Astrocyte (in vitro differentiated cells and primary cell): ENCODE data around the gene SYDE2. TPM values are rescaled to one million over a fixed set of nuclear protein-coding genes. Genes with fewer than 3 reads are reported as not detected.
"Not testable (repeated sequence)": the region's sequence is repeated elsewhere in the genome, so short reads cannot be mapped to it uniquely, and the experiment has no call there.

ENCODE experiments used
- DNase-seq: peaks from one replicate; pipeline ENCODE4 v3.0.0-alpha.2; 2010; ENCODE audit warnings: low read depth
- FAIRE-seq: peaks from 2 replicates; lab custom pipeline; 2011; peaks lifted over from hg19 to GRCh38; lab: Jason Lieb, UNC
- H2AFZ ChIP-seq: 2 replicates; pipeline ENCODE4 v1.6.0; 2012; ENCODE audit warnings: low read depth, low read length, inconsistent platforms
- H3K27ac ChIP-seq: 2 replicates; pipeline ENCODE4 v1.5.1; 2011; ENCODE audit warnings: low read depth, low read length, inconsistent platforms
- H3K27me3 ChIP-seq: 2 replicates; pipeline ENCODE4 v1.6.0; 2011; ENCODE audit warnings: low read length, inconsistent platforms; ENCODE audit not compliant: insufficient read depth
- H3K36me3 ChIP-seq: 2 replicates; pipeline ENCODE4 v1.5.1; 2011; ENCODE audit warnings: low read length, inconsistent platforms; ENCODE audit not compliant: insufficient read depth
- H3K4me1 ChIP-seq: 2 replicates; pipeline ENCODE4 v1.5.1; 2011; ENCODE audit warnings: low read length, inconsistent platforms; ENCODE audit not compliant: insufficient read depth
- H3K4me2 ChIP-seq: 2 replicates; pipeline ENCODE4 v1.6.0; 2012; ENCODE audit warnings: low read length, inconsistent platforms
- H3K4me3 ChIP-seq: 2 replicates; pipeline ENCODE4 v1.5.1; 2011; ENCODE audit warnings: low read depth, mild to moderate bottlenecking, low read length, inconsistent platforms; ENCODE audit not compliant: insufficient read depth
- H3K79me2 ChIP-seq: 2 replicates; pipeline ENCODE4 v1.6.0; 2012; ENCODE audit warnings: mild to moderate bottlenecking, low read length, inconsistent platforms; ENCODE audit not compliant: insufficient read depth
- H3K9ac ChIP-seq: 2 replicates; pipeline ENCODE4 v1.6.0; 2012; ENCODE audit warnings: mild to moderate bottlenecking, low read length, inconsistent platforms
- H3K9me3 ChIP-seq: 2 replicates; pipeline ENCODE4 v1.5.1; 2012; ENCODE audit warnings: low read depth, mild to moderate bottlenecking, low read length, inconsistent platforms; ENCODE audit not compliant: insufficient read depth
- H4K20me1 ChIP-seq: 2 replicates; pipeline ENCODE4 v1.6.0; 2012; ENCODE audit warnings: low read length, inconsistent platforms; ENCODE audit not compliant: insufficient read depth
- H3K27ac Mint-ChIP-seq: one replicate; pipeline ENCODE4 v1.8.0; 2021; ENCODE audit warnings: mild to moderate bottlenecking, mixed read lengths; ENCODE audit not compliant: unreplicated experiment
- H3K27me3 Mint-ChIP-seq: one replicate; pipeline ENCODE4 v1.8.0; 2021; ENCODE audit warnings: low read depth, mixed read lengths; ENCODE audit not compliant: unreplicated experiment
- H3K36me3 Mint-ChIP-seq: one replicate; pipeline ENCODE4 v1.8.0; 2021; ENCODE audit warnings: low read depth, mixed read lengths; ENCODE audit not compliant: unreplicated experiment
- H3K4me1 Mint-ChIP-seq: one replicate; pipeline ENCODE4 v1.8.0; 2021; ENCODE audit warnings: low read depth, mixed read lengths; ENCODE audit not compliant: unreplicated experiment
- H3K4me3 Mint-ChIP-seq: one replicate; pipeline ENCODE4 v1.8.0; 2021; ENCODE audit warnings: mild to moderate bottlenecking, moderate library complexity, mixed read lengths; ENCODE audit not compliant: unreplicated experiment
- H3K9me3 Mint-ChIP-seq: one replicate; pipeline ENCODE4 v1.8.0; 2021; ENCODE audit warnings: mild to moderate bottlenecking, mixed read lengths; ENCODE audit not compliant: unreplicated experiment
- EZH2 ChIP-seq: IDR thresholded peaks from 2 replicates; pipeline ENCODE4 v1.6.1; 2012; ENCODE audit warnings: mild to moderate bottlenecking, low read length, inconsistent platforms; ENCODE audit not compliant: insufficient read depth
- total RNA-seq: library from RNA; stranded (reverse); gene quantifications from 2 replicates; pipeline ENCODE4 v1.2.1, GENCODE V29; 2021
- TF ChIP-seq, protein P1 (sequence below): IDR thresholded peaks from 2 replicates; pipeline ENCODE4 v1.5.1; 2011; ENCODE audit warnings: low read depth, mild to moderate bottlenecking, inconsistent platforms, low read length, moderate library complexity; ENCODE audit not compliant: insufficient read depth

The SYDE2 gene
- total RNA-seq, 1 donor from 2014 or later, result 9.9 TPM

DNA sequence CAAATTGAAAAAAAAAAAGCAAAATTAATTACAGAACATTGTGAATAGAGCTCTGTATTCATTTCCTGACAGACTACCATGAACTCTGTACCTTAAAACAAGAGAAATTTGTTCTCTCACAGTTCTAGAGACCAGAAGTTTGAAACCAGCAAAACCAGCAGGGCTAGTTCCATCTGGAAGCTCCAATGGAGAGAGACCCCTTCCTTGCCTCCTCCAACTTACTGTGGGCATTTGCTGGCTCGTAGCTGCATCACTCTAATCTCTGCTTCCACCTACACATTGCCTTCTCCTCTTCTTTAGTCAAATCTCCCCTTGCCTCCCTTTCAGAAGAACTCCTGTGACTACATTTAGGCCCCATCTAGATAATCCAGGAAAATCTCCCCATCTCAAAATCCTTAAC is 56.5 kb downstream of the SYDE2 start:
- H3K4me3 ChIP-seq, result no peak overlapping the region
- H3K4me1 ChIP-seq, result no peaks in the 10 kb centered on the region
- H3K27ac ChIP-seq, result no peak overlapping the region
- no peaks in the 10 kb centered on the region for H4K20me1 ChIP-seq
- H3K27me3 ChIP-seq, result no peaks in the 10 kb centered on the region
- Mint-ChIP-seq H3K36me3 (no peaks in the 10 kb centered on the region), H3K4me1 (peaks cover 27% of the 10 kb centered on the region), H3K27ac (no peak overlapping the region), H3K9me3 (no peaks in the 10 kb centered on the region), H3K4me3 (no peak overlapping the region), H3K27me3 (no peaks in the 10 kb centered on the region)
- no peak for TF ChIP-seq EZH2
- TF ChIP-seq, protein P1, sequence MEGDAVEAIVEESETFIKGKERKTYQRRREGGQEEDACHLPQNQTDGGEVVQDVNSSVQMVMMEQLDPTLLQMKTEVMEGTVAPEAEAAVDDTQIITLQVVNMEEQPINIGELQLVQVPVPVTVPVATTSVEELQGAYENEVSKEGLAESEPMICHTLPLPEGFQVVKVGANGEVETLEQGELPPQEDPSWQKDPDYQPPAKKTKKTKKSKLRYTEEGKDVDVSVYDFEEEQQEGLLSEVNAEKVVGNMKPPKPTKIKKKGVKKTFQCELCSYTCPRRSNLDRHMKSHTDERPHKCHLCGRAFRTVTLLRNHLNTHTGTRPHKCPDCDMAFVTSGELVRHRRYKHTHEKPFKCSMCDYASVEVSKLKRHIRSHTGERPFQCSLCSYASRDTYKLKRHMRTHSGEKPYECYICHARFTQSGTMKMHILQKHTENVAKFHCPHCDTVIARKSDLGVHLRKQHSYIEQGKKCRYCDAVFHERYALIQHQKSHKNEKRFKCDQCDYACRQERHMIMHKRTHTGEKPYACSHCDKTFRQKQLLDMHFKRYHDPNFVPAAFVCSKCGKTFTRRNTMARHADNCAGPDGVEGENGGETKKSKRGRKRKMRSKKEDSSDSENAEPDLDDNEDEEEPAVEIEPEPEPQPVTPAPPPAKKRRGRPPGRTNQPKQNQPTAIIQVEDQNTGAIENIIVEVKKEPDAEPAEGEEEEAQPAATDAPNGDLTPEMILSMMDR, result no peak
- no peaks in the 10 kb centered on the region for H3K79me2 ChIP-seq
- FAIRE-seq (no peak), DNase-seq (no peak)
- H3K9me3 ChIP-seq, result no peaks in the 10 kb centered on the region
- H3K36me3 ChIP-seq, result no peaks in the 10 kb centered on the region
- H3K4me2 ChIP-seq, result no peak overlapping the region
- no peak overlapping the region for H3K9ac ChIP-seq
- no peak overlapping the region for H2AFZ ChIP-seq

DNA sequence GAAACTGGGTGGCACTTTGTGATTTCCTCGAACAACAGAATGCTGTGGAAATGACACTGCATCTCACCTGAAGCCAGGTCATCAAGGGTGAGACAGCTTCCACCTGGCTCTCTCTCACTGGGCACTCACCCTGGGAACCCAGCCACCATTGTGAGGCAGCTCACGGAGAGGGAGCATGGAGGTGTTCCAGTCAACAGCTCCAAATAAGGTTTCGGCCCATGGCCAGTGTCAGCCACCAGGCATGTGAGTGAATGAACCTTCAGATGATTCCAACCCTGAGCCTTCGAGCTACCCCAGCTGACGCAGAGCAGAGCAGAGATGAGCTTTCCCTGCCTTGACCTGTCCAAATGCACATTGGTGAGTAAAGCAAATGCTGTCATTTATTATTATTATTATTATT is 58.1 kb downstream of the SYDE2 start:
- H3K36me3 Mint-ChIP-seq, result no peaks in the 10 kb centered on the region
- Histone ChIP-seq H3K79me2 (no peaks in the 10 kb centered on the region), H3K9ac (no peak overlapping the region), H3K9me3 (no peaks in the 10 kb centered on the region), H3K36me3 (no peaks in the 10 kb centered on the region), H3K4me2 (no peak overlapping the region), H3K4me1 (no peaks in the 10 kb centered on the region), H3K27me3 (no peaks in the 10 kb centered on the region), H4K20me1 (no peaks in the 10 kb centered on the region), H3K4me3 (no peak overlapping the region), H3K27ac (no peak overlapping the region), H2AFZ (no peak overlapping the region)
- DNase-seq (no peak), FAIRE-seq (no peak)
- no peak overlapping the region for H3K4me3 Mint-ChIP-seq
- no peak overlapping the region for H3K27ac Mint-ChIP-seq
- no peaks in the 10 kb centered on the region for H3K27me3 Mint-ChIP-seq
- H3K9me3 Mint-ChIP-seq, result no peaks in the 10 kb centered on the region
- TF ChIP-seq, protein P1, result no peak
- no peak for TF ChIP-seq EZH2
- H3K4me1 Mint-ChIP-seq, result peaks cover 15% of the 10 kb centered on the region

DNA sequence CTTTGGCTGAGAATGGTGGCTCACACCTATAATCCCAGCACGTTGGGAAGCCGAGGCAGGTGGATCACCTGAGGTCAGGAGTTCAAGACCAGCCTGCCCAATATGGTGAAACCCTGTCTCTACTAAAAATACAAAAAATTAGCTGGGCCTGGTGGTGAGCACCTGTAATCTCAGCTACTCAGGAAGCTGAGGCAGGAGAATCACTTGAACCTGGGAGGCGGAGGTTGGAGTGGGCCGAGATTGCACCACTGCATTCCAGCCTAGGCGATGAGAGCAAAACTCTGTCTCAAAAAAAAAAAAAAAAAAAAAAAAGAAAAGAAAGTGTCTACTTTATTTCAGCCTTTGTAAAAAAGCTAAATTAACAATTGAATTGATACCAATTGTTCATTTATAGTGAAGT is 62.4 kb downstream of the SYDE2 start:
- H3K9me3 ChIP-seq, H3K4me3 Mint-ChIP-seq, FAIRE-seq, H3K9me3 Mint-ChIP-seq, H3K79me2 ChIP-seq, H4K20me1 ChIP-seq, H2AFZ ChIP-seq, H3K9ac ChIP-seq, H3K27me3 ChIP-seq, H3K36me3 ChIP-seq, H3K36me3 Mint-ChIP-seq, H3K4me1 Mint-ChIP-seq, H3K4me2 ChIP-seq, H3K4me1 ChIP-seq, DNase-seq, H3K4me3 ChIP-seq, H3K27me3 Mint-ChIP-seq, H3K27ac ChIP-seq, H3K27ac Mint-ChIP-seq: not testable (repeated sequence)
